Ishikawa (cell line): ENCODE results near the gene ATG4A.

Experiments used
- CEBPB ChIP-seq: IDR thresholded peaks from 2 replicates; pipeline ENCODE4 v1.6.1; 2012
- CREB1 ChIP-seq: IDR thresholded peaks from 2 replicates; pipeline ENCODE4 v1.6.1; 2012; ENCODE audit warnings: low read depth
- EGR1 ChIP-seq: IDR thresholded peaks from 2 replicates; pipeline ENCODE4 v1.6.1; 2012
- EP300 ChIP-seq: IDR thresholded peaks from 2 replicates; pipeline ENCODE4 v1.6.1; 2012; ENCODE audit warnings: borderline replicate concordance
- FOXM1 ChIP-seq: IDR thresholded peaks from 2 replicates; pipeline ENCODE4 v1.6.1; 2012; ENCODE audit warnings: low read depth, borderline replicate concordance
- NFIC ChIP-seq: IDR thresholded peaks from 2 replicates; pipeline ENCODE4 v1.6.1; 2012
- RAD21 ChIP-seq: IDR thresholded peaks from 2 replicates; pipeline ENCODE4 v1.6.1; 2012; ENCODE audit warnings: low read depth
- TAF1 ChIP-seq: IDR thresholded peaks from 2 replicates; pipeline ENCODE4 v1.6.1; 2012; ENCODE audit warnings: low read depth, mild to moderate bottlenecking
- TCF12 ChIP-seq: IDR thresholded peaks from 2 replicates; pipeline ENCODE4 v1.6.1; 2012; ENCODE audit warnings: low read depth
- TEAD4 ChIP-seq: IDR thresholded peaks from 2 replicates; pipeline ENCODE4 v1.6.1; 2012
- YY1 ChIP-seq: IDR thresholded peaks from 2 replicates; pipeline ENCODE4 v1.6.1; 2012; ENCODE audit warnings: low read depth
- ZBTB7A ChIP-seq: IDR thresholded peaks from 2 replicates; pipeline ENCODE4 v1.6.1; 2012; ENCODE audit warnings: low read depth
- TF ChIP-seq, protein P1 (sequence below): IDR thresholded peaks from 2 replicates; pipeline ENCODE4 v1.6.1; 2012
- TF ChIP-seq, protein P2 (sequence below): IDR thresholded peaks from 2 replicates; pipeline ENCODE4 v1.6.1; 2012; ENCODE audit warnings: low read depth, mild to moderate bottlenecking
- TF ChIP-seq, protein P3 (sequence below): IDR thresholded peaks from 2 replicates; pipeline ENCODE4 v1.6.1; 2012

The ATG4A gene

DNA sequence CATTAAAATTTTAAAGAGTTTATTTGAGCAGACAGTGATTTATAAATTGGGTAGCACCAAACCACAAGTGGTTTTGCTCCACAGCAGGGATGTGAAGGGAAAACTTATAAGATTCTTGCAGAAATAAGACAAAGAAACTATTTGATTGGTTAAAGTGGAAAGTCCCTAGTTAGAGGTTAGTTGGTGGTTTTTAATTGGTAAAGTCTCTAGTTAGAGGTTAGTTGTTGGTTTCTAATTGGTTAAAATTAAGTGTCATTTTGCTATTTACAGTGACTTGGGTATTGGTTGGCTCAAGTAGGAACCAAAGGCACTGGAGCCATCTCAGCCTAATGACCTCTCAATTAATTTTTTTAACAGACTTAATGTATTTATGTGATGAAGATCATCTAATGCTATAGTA lies 23.0 kb downstream of the ATG4A start:
- TF ChIP-seq ZBTB7A (no peak), CREB1 (no peak), YY1 (no peak), TEAD4 (no peak), EGR1 (no peak), TCF12 (no peak), NFIC (no peak), CEBPB (no peak), TAF1 (no peak), EP300 (no peak), FOXM1 (no peak), RAD21 (no peak)
- TF ChIP-seq, protein P1, sequence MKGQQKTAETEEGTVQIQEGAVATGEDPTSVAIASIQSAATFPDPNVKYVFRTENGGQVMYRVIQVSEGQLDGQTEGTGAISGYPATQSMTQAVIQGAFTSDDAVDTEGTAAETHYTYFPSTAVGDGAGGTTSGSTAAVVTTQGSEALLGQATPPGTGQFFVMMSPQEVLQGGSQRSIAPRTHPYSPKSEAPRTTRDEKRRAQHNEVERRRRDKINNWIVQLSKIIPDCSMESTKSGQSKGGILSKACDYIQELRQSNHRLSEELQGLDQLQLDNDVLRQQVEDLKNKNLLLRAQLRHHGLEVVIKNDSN = no peak
- TF ChIP-seq, protein P2, sequence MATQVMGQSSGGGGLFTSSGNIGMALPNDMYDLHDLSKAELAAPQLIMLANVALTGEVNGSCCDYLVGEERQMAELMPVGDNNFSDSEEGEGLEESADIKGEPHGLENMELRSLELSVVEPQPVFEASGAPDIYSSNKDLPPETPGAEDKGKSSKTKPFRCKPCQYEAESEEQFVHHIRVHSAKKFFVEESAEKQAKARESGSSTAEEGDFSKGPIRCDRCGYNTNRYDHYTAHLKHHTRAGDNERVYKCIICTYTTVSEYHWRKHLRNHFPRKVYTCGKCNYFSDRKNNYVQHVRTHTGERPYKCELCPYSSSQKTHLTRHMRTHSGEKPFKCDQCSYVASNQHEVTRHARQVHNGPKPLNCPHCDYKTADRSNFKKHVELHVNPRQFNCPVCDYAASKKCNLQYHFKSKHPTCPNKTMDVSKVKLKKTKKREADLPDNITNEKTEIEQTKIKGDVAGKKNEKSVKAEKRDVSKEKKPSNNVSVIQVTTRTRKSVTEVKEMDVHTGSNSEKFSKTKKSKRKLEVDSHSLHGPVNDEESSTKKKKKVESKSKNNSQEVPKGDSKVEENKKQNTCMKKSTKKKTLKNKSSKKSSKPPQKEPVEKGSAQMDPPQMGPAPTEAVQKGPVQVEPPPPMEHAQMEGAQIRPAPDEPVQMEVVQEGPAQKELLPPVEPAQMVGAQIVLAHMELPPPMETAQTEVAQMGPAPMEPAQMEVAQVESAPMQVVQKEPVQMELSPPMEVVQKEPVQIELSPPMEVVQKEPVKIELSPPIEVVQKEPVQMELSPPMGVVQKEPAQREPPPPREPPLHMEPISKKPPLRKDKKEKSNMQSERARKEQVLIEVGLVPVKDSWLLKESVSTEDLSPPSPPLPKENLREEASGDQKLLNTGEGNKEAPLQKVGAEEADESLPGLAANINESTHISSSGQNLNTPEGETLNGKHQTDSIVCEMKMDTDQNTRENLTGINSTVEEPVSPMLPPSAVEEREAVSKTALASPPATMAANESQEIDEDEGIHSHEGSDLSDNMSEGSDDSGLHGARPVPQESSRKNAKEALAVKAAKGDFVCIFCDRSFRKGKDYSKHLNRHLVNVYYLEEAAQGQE = no peak
- TF ChIP-seq, protein P3, sequence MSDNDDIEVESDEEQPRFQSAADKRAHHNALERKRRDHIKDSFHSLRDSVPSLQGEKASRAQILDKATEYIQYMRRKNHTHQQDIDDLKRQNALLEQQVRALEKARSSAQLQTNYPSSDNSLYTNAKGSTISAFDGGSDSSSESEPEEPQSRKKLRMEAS = no peak

DNA sequence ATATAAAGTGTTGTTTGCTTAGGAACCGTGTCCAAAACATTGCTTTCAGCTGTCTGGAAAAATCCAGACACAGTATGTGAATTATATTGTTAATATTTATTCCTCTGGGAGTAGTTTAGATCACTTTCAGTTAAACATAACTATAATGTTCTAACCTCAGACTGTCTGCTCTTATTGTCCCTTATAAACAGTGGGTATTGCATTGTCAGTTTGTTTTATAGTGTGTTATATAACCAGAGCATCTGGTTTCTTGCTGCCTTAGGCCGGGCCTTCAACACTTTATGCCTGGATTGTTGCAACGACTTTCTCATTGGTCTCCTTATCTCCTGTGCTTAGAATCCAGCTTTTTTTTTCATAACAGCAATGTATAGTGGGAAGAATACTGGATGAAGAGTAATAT lies 26.4 kb downstream of the ATG4A start:
- TF ChIP-seq RAD21 (no peak), YY1 (no peak), TAF1 (no peak)

DNA sequence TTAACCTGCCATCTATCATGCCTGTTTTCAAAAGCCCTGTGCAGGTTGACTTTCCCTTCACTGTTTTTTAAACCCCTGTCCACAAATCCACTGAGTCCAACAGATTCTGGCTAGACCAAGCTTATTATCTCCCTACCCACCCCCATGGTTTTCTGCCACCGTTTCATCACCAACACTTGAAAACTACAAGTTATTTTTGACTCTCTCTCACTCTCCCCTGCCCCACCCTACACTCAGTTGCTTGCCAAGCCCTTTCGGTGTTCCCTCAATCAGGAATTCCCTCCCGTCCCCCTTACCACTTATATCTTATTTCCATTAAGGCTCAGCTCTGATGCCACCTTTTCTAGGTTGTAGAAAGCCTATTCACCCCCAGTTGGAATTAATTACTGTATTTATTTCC lies 29.7 kb downstream of the ATG4A start:
- TF ChIP-seq RAD21 (no peak), TCF12 (no peak), YY1 (no peak), NFIC (no peak), EGR1 (no peak), EP300 (no peak), TEAD4 (no peak), CREB1 (no peak)
- TF ChIP-seq, protein P1 = no peak

DNA sequence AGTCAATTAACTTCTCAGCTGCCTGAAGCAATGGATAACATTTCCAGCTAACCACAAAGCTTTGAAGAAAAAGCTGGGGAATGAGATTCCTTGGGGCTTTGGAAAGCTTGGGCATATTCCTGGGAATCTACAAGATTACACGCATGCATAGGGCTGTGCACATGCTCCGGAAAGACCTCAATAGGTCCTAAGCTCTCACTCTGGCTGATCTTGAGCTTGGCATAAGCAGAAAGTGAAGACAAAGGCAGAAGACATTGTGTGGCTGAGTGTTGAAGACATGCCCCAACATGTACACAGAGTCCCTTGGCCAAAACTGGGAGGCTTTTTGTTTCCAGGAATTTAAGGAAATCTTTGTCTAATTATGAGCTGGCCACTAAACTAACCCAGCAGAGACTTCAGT lies 31.2 kb downstream of the ATG4A start:
- no peak for TF ChIP-seq ZBTB7A
- no peak for TF ChIP-seq FOXM1
- no peak for TF ChIP-seq CREB1
- TF ChIP-seq TEAD4 = no peak
- TF ChIP-seq EP300 = no peak
- TF ChIP-seq, protein P2 = no peak
- no peak for TF ChIP-seq EGR1
- TF ChIP-seq RAD21 = no peak
- no peak for TF ChIP-seq CEBPB
- TF ChIP-seq, protein P1 = no peak
- TF ChIP-seq TAF1 = no peak
- TF ChIP-seq TCF12 = no peak
- TF ChIP-seq YY1 = no peak
- TF ChIP-seq NFIC = no peak
- TF ChIP-seq, protein P3 = no peak

GRCh38 chrX:108123591-108124366 lies 32.2 kb downstream of the ATG4A start:
- TF ChIP-seq, protein P2 = no peak
- TF ChIP-seq, protein P1 = no peak
- TF ChIP-seq ZBTB7A (no peak), NFIC (no peak), CREB1 (no peak), FOXM1 (no peak), TEAD4 (no peak), TCF12 (no peak), TAF1 (no peak), EGR1 (no peak), YY1 (no peak), CEBPB (no peak)
- TF ChIP-seq, protein P3 = no peak
